ENCODE data around the gene CUX1. TPM values are rescaled to one million over a fixed set of nuclear protein-coding genes. Genes with fewer than 3 reads are reported as not detected.
"Not testable (repeated sequence)": the region's sequence is repeated elsewhere in the genome, so short reads cannot be mapped to it uniquely, and the experiment has no call there.

The CUX1 gene
- total RNA-seq, 2 donors from 2014 or later = 24.7 to 26.2 TPM

GRCh38 chr7:101823096-101823495 is 5.7 kb downstream of the CUX1 start:
- DNase-seq = no peak
- H3K36me3 Mint-ChIP-seq (ENCODE audit: insufficient read depth in 2 of 2) = no peaks in the 10 kb centered on the region
- no peak for ATAC-seq (replicated peaks in 1 of 2)

GRCh38 chr7:101823596-101823995 is 6.2 kb downstream of the CUX1 start:
- no peak overlapping the region for H3K4me3 Mint-ChIP-seq
- H3K36me3 Mint-ChIP-seq (ENCODE audit: insufficient read depth in 2 of 2) = no peaks in the 10 kb centered on the region
- H3K27me3 Mint-ChIP-seq (ENCODE audit: low read depth) = no peaks in the 10 kb centered on the region
- no peak for ATAC-seq (replicated peaks in 1 of 2)
- no peaks in the 10 kb centered on the region for H3K9me3 Mint-ChIP-seq
- no peak for DNase-seq
- peaks cover under 1% of the 10 kb centered on the region for H3K4me1 Mint-ChIP-seq (ENCODE audit: low read depth)
- no peak overlapping the region for H3K27ac Mint-ChIP-seq

More at GRCh38 chr7:101823096-101823495, 5.7 kb downstream of the CUX1 start:
- Mint-ChIP-seq H3K27ac (no peak overlapping the region), H3K4me1 (ENCODE audit: low read depth) (peaks cover 5% of the 10 kb centered on the region), H3K27me3 (ENCODE audit: low read depth) (no peaks in the 10 kb centered on the region), H3K4me3 (no peak overlapping the region), H3K9me3 (no peaks in the 10 kb centered on the region)

GRCh38 chr7:101824440-101824839 is 7.0 kb downstream of the CUX1 start:
- DNase-seq (no peak), ATAC-seq (replicated peaks in 1 of 2) (no peak)
- H3K4me3 Mint-ChIP-seq = no peak overlapping the region
- H3K9me3 Mint-ChIP-seq = no peaks in the 10 kb centered on the region
- no peaks in the 10 kb centered on the region for H3K4me1 Mint-ChIP-seq (ENCODE audit: low read depth)
- H3K27me3 Mint-ChIP-seq (ENCODE audit: low read depth) = no peaks in the 10 kb centered on the region
- no peaks in the 10 kb centered on the region for H3K36me3 Mint-ChIP-seq (ENCODE audit: insufficient read depth in 2 of 2)
- no peak overlapping the region for H3K27ac Mint-ChIP-seq

GRCh38 chr7:101826081-101826835 is 8.8 kb downstream of the CUX1 start:
- ATAC-seq (replicated peaks in 1 of 2) (no peak), DNase-seq (no peak)
- H3K4me1 Mint-ChIP-seq (ENCODE audit: low read depth) = no peaks in the 10 kb centered on the region
- H3K9me3 Mint-ChIP-seq = no peaks in the 10 kb centered on the region
- H3K36me3 Mint-ChIP-seq (ENCODE audit: insufficient read depth in 2 of 2) = no peaks in the 10 kb centered on the region
- no peak overlapping the region for H3K27ac Mint-ChIP-seq
- H3K4me3 Mint-ChIP-seq = no peak overlapping the region
- no peaks in the 10 kb centered on the region for H3K27me3 Mint-ChIP-seq (ENCODE audit: low read depth)

- Mint-ChIP-seq H3K27ac (no peak overlapping the region), H3K27me3 (ENCODE audit: low read depth) (no peaks in the 10 kb centered on the region), H3K9me3 (no peaks in the 10 kb centered on the region), H3K36me3 (ENCODE audit: insufficient read depth in 2 of 2) (no peaks in the 10 kb centered on the region), H3K4me1 (ENCODE audit: low read depth) (no peaks in the 10 kb centered on the region), H3K4me3 (no peak overlapping the region)
- ATAC-seq (replicated peaks in 1 of 2) = no peak
- DNase-seq = no peak
Observed at GRCh38 chr7:101828301-101829020, 11.0 kb downstream of the CUX1 start.

GRCh38 chr7:101829374-101829773 is 11.9 kb downstream of the CUX1 start:
- Mint-ChIP-seq H3K36me3 (ENCODE audit: insufficient read depth in 2 of 2) (no peaks in the 10 kb centered on the region), H3K4me1 (ENCODE audit: low read depth) (no peaks in the 10 kb centered on the region), H3K9me3 (no peaks in the 10 kb centered on the region), H3K27ac (no peak overlapping the region), H3K27me3 (ENCODE audit: low read depth) (no peaks in the 10 kb centered on the region), H3K4me3 (no peak overlapping the region)
- no peak for DNase-seq
- ATAC-seq (replicated peaks in 1 of 2) = no peak

GRCh38 chr7:101829821-101830220 is 12.4 kb downstream of the CUX1 start:
- H3K9me3 Mint-ChIP-seq = no peaks in the 10 kb centered on the region

GRCh38 chr7:101831396-101831795 is 14.0 kb downstream of the CUX1 start:
- H3K4me1 Mint-ChIP-seq (ENCODE audit: low read depth); H3K4me3 Mint-ChIP-seq; H3K27ac Mint-ChIP-seq; H3K36me3 Mint-ChIP-seq (ENCODE audit: insufficient read depth in 2 of 2); ATAC-seq (replicated peaks in 1 of 2); H3K27me3 Mint-ChIP-seq (ENCODE audit: low read depth); H3K9me3 Mint-ChIP-seq; DNase-seq: not testable (repeated sequence)

More at GRCh38 chr7:101829821-101830220, 12.4 kb downstream of the CUX1 start:
- DNase-seq (no peak), ATAC-seq (replicated peaks in 1 of 2) (no peak)
- H3K4me3 Mint-ChIP-seq = no peak overlapping the region
- H3K4me1 Mint-ChIP-seq (ENCODE audit: low read depth) = no peaks in the 10 kb centered on the region
- no peaks in the 10 kb centered on the region for H3K27me3 Mint-ChIP-seq (ENCODE audit: low read depth)
- no peaks in the 10 kb centered on the region for H3K36me3 Mint-ChIP-seq (ENCODE audit: insufficient read depth in 2 of 2)
- no peak overlapping the region for H3K27ac Mint-ChIP-seq

- ATAC-seq (replicated peaks in 1 of 2) (no peak), DNase-seq (no peak)
- Mint-ChIP-seq H3K27me3 (ENCODE audit: low read depth) (no peaks in the 10 kb centered on the region), H3K4me1 (ENCODE audit: low read depth) (no peaks in the 10 kb centered on the region), H3K9me3 (no peaks in the 10 kb centered on the region), H3K4me3 (no peak overlapping the region), H3K27ac (no peak overlapping the region), H3K36me3 (ENCODE audit: insufficient read depth in 2 of 2) (no peaks in the 10 kb centered on the region)
Observed at GRCh38 chr7:101832205-101832631, 14.8 kb downstream of the CUX1 start.

- no peak overlapping the region for H3K4me3 Mint-ChIP-seq
- no peaks in the 10 kb centered on the region for H3K36me3 Mint-ChIP-seq (ENCODE audit: insufficient read depth in 2 of 2)
- ATAC-seq (replicated peaks in 1 of 2) (no peak), DNase-seq (no peak)
- no peaks in the 10 kb centered on the region for H3K4me1 Mint-ChIP-seq (ENCODE audit: low read depth)
- no peaks in the 10 kb centered on the region for H3K27me3 Mint-ChIP-seq (ENCODE audit: low read depth)
- H3K27ac Mint-ChIP-seq = no peak overlapping the region
- no peaks in the 10 kb centered on the region for H3K9me3 Mint-ChIP-seq
Observed at GRCh38 chr7:101832685-101833375, 15.4 kb downstream of the CUX1 start.

GRCh38 chr7:101833799-101834198 is 16.4 kb downstream of the CUX1 start:
- H3K4me3 Mint-ChIP-seq = no peak overlapping the region
- H3K27me3 Mint-ChIP-seq (ENCODE audit: low read depth) = no peaks in the 10 kb centered on the region
- H3K36me3 Mint-ChIP-seq (ENCODE audit: insufficient read depth in 2 of 2) = no peaks in the 10 kb centered on the region
- ATAC-seq (replicated peaks in 1 of 2) (no peak), DNase-seq (no peak)
- H3K27ac Mint-ChIP-seq = no peak overlapping the region
- no peaks in the 10 kb centered on the region for H3K4me1 Mint-ChIP-seq (ENCODE audit: low read depth)
- no peaks in the 10 kb centered on the region for H3K9me3 Mint-ChIP-seq

- ATAC-seq (replicated peaks in 1 of 2) = no peak
- H3K9me3 Mint-ChIP-seq = no peaks in the 10 kb centered on the region
Observed at GRCh38 chr7:101835136-101835535, 17.7 kb downstream of the CUX1 start.

GRCh38 chr7:101837433-101837832 is 20.0 kb downstream of the CUX1 start:
- not testable (repeated sequence) for H3K27ac Mint-ChIP-seq; H3K36me3 Mint-ChIP-seq (ENCODE audit: insufficient read depth in 2 of 2); DNase-seq; H3K27me3 Mint-ChIP-seq (ENCODE audit: low read depth); H3K9me3 Mint-ChIP-seq; H3K4me1 Mint-ChIP-seq (ENCODE audit: low read depth); H3K4me3 Mint-ChIP-seq; ATAC-seq (replicated peaks in 1 of 2)

More at GRCh38 chr7:101835136-101835535, 17.7 kb downstream of the CUX1 start:
- Mint-ChIP-seq H3K4me1 (ENCODE audit: low read depth) (peaks cover 6% of the 10 kb centered on the region), H3K27ac (no peak overlapping the region), H3K4me3 (no peak overlapping the region), H3K27me3 (ENCODE audit: low read depth) (no peaks in the 10 kb centered on the region), H3K36me3 (ENCODE audit: insufficient read depth in 2 of 2) (no peaks in the 10 kb centered on the region)
- DNase-seq = no peak
